ENCODE results near the gene CPEB3.

Gene CPEB3

DNA sequence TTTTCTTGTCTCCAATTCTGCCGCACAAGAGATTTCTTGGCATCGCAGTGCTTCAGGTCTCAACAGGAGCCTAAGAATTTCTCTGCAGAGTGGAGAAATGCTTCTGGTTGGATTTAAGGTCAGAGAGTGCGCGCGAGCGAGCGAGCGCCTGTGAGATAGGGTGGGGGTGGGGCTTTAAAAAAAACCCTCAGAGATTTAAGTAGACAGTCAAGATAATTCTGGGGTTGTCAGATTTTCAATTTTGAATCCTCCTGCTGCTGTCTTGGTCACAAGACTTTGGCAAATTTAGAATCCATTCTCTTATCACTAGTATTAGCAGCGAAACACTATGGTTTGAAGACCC is 49.7 kb downstream of the CPEB3 start:
- H3K4me1 ChIP-seq (ENCODE audit: control insufficient read depth in 2 of 2, insufficient read depth in 2 of 2, low read length in 2 of 2) = peaks cover 22 to 29% of the 10 kb centered on the region in 2 donors
- peak overlapping the region; percentile 86 to 92 for H3K9ac ChIP-seq (ENCODE audit: low read depth in 1 of 2, low read length in 2 of 2)
- no peaks in the 10 kb centered on the region for H3K27me3 ChIP-seq (ENCODE audit: control insufficient read depth in 2 of 2, insufficient read depth in 2 of 2, low read length in 2 of 2)
- no peaks in the 10 kb centered on the region for H3K9me3 ChIP-seq (ENCODE audit: control insufficient read depth in 2 of 2, low read length in 2 of 2)
- peak overlapping the region; percentile 94 to 96 for H3K4me3 ChIP-seq (ENCODE audit: low read length in 2 of 2)
- H3K36me3 ChIP-seq (ENCODE audit: control insufficient read depth in 2 of 2, insufficient read depth in 2 of 2, low read length in 2 of 2) = no peaks in the 10 kb centered on the region
- H3K27ac ChIP-seq (ENCODE audit: low read depth in 2 of 2, low read length in 2 of 2) = peak overlapping the region; percentile 82 to 84

GRCh38 chr10:92240289-92241157 is 50.4 kb downstream of the CPEB3 start:
- H3K9ac ChIP-seq (ENCODE audit: low read depth in 1 of 2, low read length in 2 of 2) = peak overlapping the region; percentile 86 to 92
- peaks cover 22 to 29% of the 10 kb centered on the region in 2 donors for H3K4me1 ChIP-seq (ENCODE audit: control insufficient read depth in 2 of 2, insufficient read depth in 2 of 2, low read length in 2 of 2)
- H3K9me3 ChIP-seq (ENCODE audit: control insufficient read depth in 2 of 2, low read length in 2 of 2) = no peaks in the 10 kb centered on the region
- no peaks in the 10 kb centered on the region for H3K36me3 ChIP-seq (ENCODE audit: control insufficient read depth in 2 of 2, insufficient read depth in 2 of 2, low read length in 2 of 2)
- peak overlapping the region; percentile 82 to 84 for H3K27ac ChIP-seq (ENCODE audit: low read depth in 2 of 2, low read length in 2 of 2)
- H3K4me3 ChIP-seq (ENCODE audit: low read length in 2 of 2) = peak overlapping the region; percentile 94 to 96
- H3K27me3 ChIP-seq (ENCODE audit: control insufficient read depth in 2 of 2, insufficient read depth in 2 of 2, low read length in 2 of 2) = no peaks in the 10 kb centered on the region

GRCh38 chr10:92239600-92240288 is 51.1 kb downstream of the CPEB3 start:
- peak overlapping the region; percentile 94 to 96 for H3K4me3 ChIP-seq (ENCODE audit: low read length in 2 of 2)
- H3K27ac ChIP-seq (ENCODE audit: low read depth in 2 of 2, low read length in 2 of 2) = peak overlapping the region; percentile 82 to 84
- H3K9ac ChIP-seq (ENCODE audit: low read depth in 1 of 2, low read length in 2 of 2) = peak overlapping the region; percentile 86 to 92
- no peaks in the 10 kb centered on the region for H3K36me3 ChIP-seq (ENCODE audit: control insufficient read depth in 2 of 2, insufficient read depth in 2 of 2, low read length in 2 of 2)
- H3K9me3 ChIP-seq (ENCODE audit: control insufficient read depth in 2 of 2, low read length in 2 of 2) = no peaks in the 10 kb centered on the region
- H3K27me3 ChIP-seq (ENCODE audit: control insufficient read depth in 2 of 2, insufficient read depth in 2 of 2, low read length in 2 of 2) = no peaks in the 10 kb centered on the region
- peaks cover 22 to 29% of the 10 kb centered on the region in 2 donors for H3K4me1 ChIP-seq (ENCODE audit: control insufficient read depth in 2 of 2, insufficient read depth in 2 of 2, low read length in 2 of 2)

DNA sequence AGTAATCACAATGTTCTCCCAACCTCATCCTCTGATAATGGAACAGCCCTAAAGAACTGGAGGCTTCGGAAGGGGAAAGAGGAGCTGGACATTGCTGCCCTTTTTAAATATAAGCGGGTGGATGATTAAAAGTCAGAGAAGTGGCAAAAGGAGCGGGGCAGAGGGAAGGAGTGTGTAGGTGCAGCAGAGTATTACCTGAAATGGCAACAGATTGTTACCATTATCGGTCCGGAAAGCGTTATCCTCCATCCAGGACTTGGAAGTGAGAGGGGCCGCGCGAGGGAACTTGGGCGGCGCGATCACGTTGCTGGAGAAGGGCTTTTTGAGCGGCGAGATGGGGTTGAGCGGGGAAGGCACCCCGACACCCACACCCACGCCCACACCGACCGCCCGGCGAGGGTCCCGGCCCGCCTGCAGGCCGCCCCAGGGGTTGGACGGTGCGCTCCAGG is 51.7 kb downstream of the CPEB3 start:
- Histone ChIP-seq H3K4me3 (ENCODE audit: low read length in 2 of 2) (peak overlapping the region; percentile 94 to 96), H3K9ac (ENCODE audit: low read depth in 1 of 2, low read length in 2 of 2) (peak overlapping the region; percentile 86 to 92), H3K9me3 (ENCODE audit: control insufficient read depth in 2 of 2, low read length in 2 of 2) (no peaks in the 10 kb centered on the region), H3K36me3 (ENCODE audit: control insufficient read depth in 2 of 2, insufficient read depth in 2 of 2, low read length in 2 of 2) (no peaks in the 10 kb centered on the region), H3K27me3 (ENCODE audit: control insufficient read depth in 2 of 2, insufficient read depth in 2 of 2, low read length in 2 of 2) (no peaks in the 10 kb centered on the region), H3K4me1 (ENCODE audit: control insufficient read depth in 2 of 2, insufficient read depth in 2 of 2, low read length in 2 of 2) (peaks cover 22 to 29% of the 10 kb centered on the region in 2 donors), H3K27ac (ENCODE audit: low read depth in 2 of 2, low read length in 2 of 2) (peak overlapping the region; percentile 82 to 84)

GRCh38 chr10:92238586-92239098 is 52.2 kb downstream of the CPEB3 start:
- H3K4me3 ChIP-seq (ENCODE audit: low read length in 2 of 2) = peak overlapping the region; percentile 94 to 96
- H3K27ac ChIP-seq (ENCODE audit: low read depth in 2 of 2, low read length in 2 of 2) = peak overlapping the region; percentile 82 to 84
- H3K27me3 ChIP-seq (ENCODE audit: control insufficient read depth in 2 of 2, insufficient read depth in 2 of 2, low read length in 2 of 2) = no peaks in the 10 kb centered on the region
- peak overlapping the region; percentile 86 to 92 for H3K9ac ChIP-seq (ENCODE audit: low read depth in 1 of 2, low read length in 2 of 2)
- peaks cover 22 to 28% of the 10 kb centered on the region in 2 donors for H3K4me1 ChIP-seq (ENCODE audit: control insufficient read depth in 2 of 2, insufficient read depth in 2 of 2, low read length in 2 of 2)
- no peaks in the 10 kb centered on the region for H3K36me3 ChIP-seq (ENCODE audit: control insufficient read depth in 2 of 2, insufficient read depth in 2 of 2, low read length in 2 of 2)
- no peaks in the 10 kb centered on the region for H3K9me3 ChIP-seq (ENCODE audit: control insufficient read depth in 2 of 2, low read length in 2 of 2)

DNA sequence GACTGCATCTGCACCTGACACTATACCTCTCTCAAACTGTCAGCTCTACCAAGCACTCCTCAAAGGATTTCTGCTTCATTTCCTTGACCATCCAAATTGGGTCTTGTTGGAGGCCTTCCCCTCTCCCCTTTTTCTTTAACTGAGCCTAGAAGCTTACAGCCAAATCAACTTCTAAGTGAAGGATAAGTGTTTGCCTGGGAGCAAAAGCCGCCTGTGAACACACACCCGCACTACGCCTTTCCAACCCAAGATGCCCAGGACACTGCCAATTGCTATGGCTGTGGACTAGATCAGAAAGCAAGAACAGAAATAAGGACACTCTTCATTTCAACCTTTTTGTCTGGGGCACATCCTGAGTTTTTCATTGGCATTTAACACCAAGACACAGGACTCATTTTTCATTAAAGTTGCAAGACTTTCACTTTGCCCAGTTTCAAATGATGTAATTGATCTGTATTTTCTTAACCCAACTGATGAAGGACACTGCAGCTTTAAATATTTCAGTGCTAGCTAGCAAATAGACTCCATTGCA is 52.8 kb downstream of the CPEB3 start:
- H3K27me3 ChIP-seq (ENCODE audit: control insufficient read depth in 2 of 2, insufficient read depth in 2 of 2, low read length in 2 of 2) = no peaks in the 10 kb centered on the region
- no peaks in the 10 kb centered on the region for H3K9me3 ChIP-seq (ENCODE audit: control insufficient read depth in 2 of 2, low read length in 2 of 2)
- H3K4me3 ChIP-seq (ENCODE audit: low read length in 2 of 2) = peak overlapping the region; percentile 94 to 96
- H3K36me3 ChIP-seq (ENCODE audit: control insufficient read depth in 2 of 2, insufficient read depth in 2 of 2, low read length in 2 of 2) = peaks cover 0 to 2% of the 10 kb centered on the region in 2 donors
- peak overlapping the region; percentile 82 to 84 for H3K27ac ChIP-seq (ENCODE audit: low read depth in 2 of 2, low read length in 2 of 2)
- peak overlapping the region; percentile 49 to 86 for H3K9ac ChIP-seq (ENCODE audit: low read depth in 1 of 2, low read length in 2 of 2)
- peaks cover 22 to 23% of the 10 kb centered on the region in 2 donors for H3K4me1 ChIP-seq (ENCODE audit: control insufficient read depth in 2 of 2, insufficient read depth in 2 of 2, low read length in 2 of 2)

- Histone ChIP-seq H3K27ac (ENCODE audit: low read depth in 2 of 2, low read length in 2 of 2) (no peak overlapping the region), H3K36me3 (ENCODE audit: control insufficient read depth in 2 of 2, insufficient read depth in 2 of 2, low read length in 2 of 2) (peaks cover 0 to 3% of the 10 kb centered on the region in 2 donors), H3K27me3 (ENCODE audit: control insufficient read depth in 2 of 2, insufficient read depth in 2 of 2, low read length in 2 of 2) (no peaks in the 10 kb centered on the region), H3K9me3 (ENCODE audit: control insufficient read depth in 2 of 2, low read length in 2 of 2) (no peaks in the 10 kb centered on the region), H3K4me3 (ENCODE audit: low read length in 2 of 2) (no peak overlapping the region), H3K4me1 (ENCODE audit: control insufficient read depth in 2 of 2, insufficient read depth in 2 of 2, low read length in 2 of 2) (no peaks in the 10 kb centered on the region), H3K9ac (ENCODE audit: low read depth in 1 of 2, low read length in 2 of 2) (no peak overlapping the region)
Measured at GRCh38 chr10:92231196-92231595, 59.7 kb downstream of the CPEB3 start.

DNA sequence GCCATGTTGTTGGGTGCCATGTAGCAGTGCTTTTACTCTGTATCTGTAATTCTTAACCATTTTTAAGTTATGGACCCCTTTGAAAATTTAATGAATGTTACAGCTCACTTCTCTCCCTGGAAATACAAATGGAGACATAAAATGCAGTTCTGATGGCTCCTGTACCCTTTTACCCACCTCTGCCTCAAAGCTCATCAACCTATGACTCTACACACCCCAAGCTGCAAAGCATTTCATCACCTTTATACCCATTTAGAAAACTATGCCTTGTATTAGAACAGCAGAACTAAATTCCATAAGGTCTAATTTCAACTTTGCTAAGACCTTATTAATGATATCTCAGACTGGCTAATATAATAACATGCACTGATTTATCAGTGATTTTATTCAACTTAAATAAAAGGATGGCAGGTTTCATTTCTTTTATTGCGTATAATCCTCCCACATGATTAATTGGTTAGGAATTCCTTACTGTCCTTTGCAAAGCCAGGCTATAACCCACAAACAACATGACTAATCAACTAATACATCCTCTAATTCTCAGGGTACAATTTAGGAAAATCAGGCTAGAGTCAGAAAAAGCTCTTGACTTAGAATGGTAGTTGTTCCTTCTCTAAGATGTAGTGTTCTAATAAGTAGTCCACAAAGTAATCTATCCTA is 68.1 kb downstream of the CPEB3 start:
- H3K9ac ChIP-seq (ENCODE audit: low read depth in 1 of 2, low read length in 2 of 2) = no peak overlapping the region
- no peaks in the 10 kb centered on the region for H3K4me1 ChIP-seq (ENCODE audit: control insufficient read depth in 2 of 2, insufficient read depth in 2 of 2, low read length in 2 of 2)
- H3K4me3 ChIP-seq (ENCODE audit: low read length in 2 of 2) = no peak overlapping the region
- H3K27ac ChIP-seq (ENCODE audit: low read depth in 2 of 2, low read length in 2 of 2) = no peak overlapping the region
- no peaks in the 10 kb centered on the region for H3K9me3 ChIP-seq (ENCODE audit: control insufficient read depth in 2 of 2, low read length in 2 of 2)
- no peaks in the 10 kb centered on the region for H3K27me3 ChIP-seq (ENCODE audit: control insufficient read depth in 2 of 2, insufficient read depth in 2 of 2, low read length in 2 of 2)
- peaks cover 0 to 8% of the 10 kb centered on the region in 2 donors for H3K36me3 ChIP-seq (ENCODE audit: control insufficient read depth in 2 of 2, insufficient read depth in 2 of 2, low read length in 2 of 2)

DNA sequence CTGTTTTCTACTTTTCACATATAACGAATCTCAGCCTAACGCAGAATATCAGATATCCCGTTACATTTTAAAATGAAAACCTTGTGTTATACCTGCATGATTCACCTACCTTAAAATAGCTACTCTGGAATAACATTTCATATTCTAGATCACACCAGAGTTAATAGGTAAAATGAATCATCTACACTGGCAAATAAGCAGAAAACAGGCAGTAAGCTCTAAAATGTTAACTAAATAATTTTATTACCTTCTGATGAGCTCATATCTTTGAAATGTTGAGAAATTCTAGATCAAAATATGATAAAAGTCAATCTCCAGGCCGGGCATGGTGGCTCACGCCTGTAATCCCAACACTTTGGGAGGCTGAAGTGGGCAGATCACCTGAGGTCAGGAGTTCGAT is 71.3 kb downstream of the CPEB3 start:
- Histone ChIP-seq H3K4me3 (ENCODE audit: low read length in 2 of 2) (no peak overlapping the region), H3K9ac (ENCODE audit: low read depth in 1 of 2, low read length in 2 of 2) (no peak overlapping the region), H3K27me3 (ENCODE audit: control insufficient read depth in 2 of 2, insufficient read depth in 2 of 2, low read length in 2 of 2) (no peaks in the 10 kb centered on the region), H3K36me3 (ENCODE audit: control insufficient read depth in 2 of 2, insufficient read depth in 2 of 2, low read length in 2 of 2) (peaks cover 0 to 13% of the 10 kb centered on the region in 2 donors), H3K27ac (ENCODE audit: low read depth in 2 of 2, low read length in 2 of 2) (no peak overlapping the region), H3K9me3 (ENCODE audit: control insufficient read depth in 2 of 2, low read length in 2 of 2) (no peaks in the 10 kb centered on the region), H3K4me1 (ENCODE audit: control insufficient read depth in 2 of 2, insufficient read depth in 2 of 2, low read length in 2 of 2) (no peaks in the 10 kb centered on the region)
